ENCODE data around the gene PAM.
"Not testable (repeated sequence)": the region's sequence is repeated elsewhere in the genome, so short reads cannot be mapped to it uniquely, and the experiment has no call there.

Gene PAM

GRCh38 chr5:103066326-103066725 lies 311.2 kb downstream of the PAM start:
- DNase-seq (ENCODE audit: low read depth), result no peak

DNA sequence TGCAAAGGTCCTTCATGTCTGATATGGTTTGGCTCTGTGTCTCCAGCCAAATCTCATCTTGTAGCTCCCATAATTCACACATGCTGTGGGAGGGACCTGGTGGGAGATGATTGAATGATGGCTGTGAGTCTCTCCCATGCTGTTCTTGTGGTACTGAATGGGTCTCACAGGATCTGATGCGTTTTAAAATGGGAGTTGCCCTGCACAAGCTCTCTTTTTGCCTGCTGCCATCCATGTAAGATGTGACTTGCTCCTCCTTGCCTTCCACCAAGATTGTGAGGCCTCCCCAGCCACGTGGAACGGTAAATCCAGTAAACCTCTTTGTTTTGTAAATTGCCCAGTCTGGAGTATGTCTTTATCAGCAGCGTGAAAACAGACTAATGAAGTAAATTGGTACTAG lies 318.4 kb downstream of the PAM start:
- not testable (repeated sequence) for DNase-seq (ENCODE audit: low read depth)

DNA sequence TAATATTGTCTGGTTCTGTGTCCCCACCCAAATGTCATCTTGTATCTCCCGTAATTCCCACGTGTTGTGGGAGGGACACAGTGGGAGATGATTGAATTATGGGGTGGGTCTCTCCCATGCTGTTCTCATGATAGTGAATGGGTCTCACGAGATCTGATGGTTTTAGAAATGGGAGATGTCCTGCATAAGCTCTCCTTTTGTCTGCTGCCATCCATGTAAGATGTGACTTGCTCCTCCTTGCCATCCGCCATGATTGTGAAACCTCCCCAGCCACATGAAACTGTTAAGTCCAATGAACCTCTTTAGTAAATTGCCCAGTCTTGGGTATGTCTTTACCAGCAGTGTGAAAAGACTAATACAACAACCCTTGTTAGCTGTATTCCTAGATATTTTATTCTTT lies 320.3 kb downstream of the PAM start:
- no peak for DNase-seq (ENCODE audit: low read depth)
